Adrenal gland (tissue), 5 donors: Measurements from ENCODE around the gene KRTAP9-3.
"Not testable (repeated sequence)": the region's sequence is repeated elsewhere in the genome, so short reads cannot be mapped to it uniquely, and the experiment has no call there.

Experiments used
- CTCF ChIP-seq, 6 experiments: fragments of 450-650 bp in 4 of 6; fragments of 200-600 bp in 2 of 6; sonication (generic) in 1 of 6; IDR thresholded peaks; 1 replicate in 5 of 6; 2 replicates in 1 of 6; pipeline versions ENCODE4 v1.5.1 to v1.8.0; 2016 to 2021; ENCODE audit warnings: antibody characterized with exemption in 6 of 6, mild to moderate bottlenecking in 2 of 6, moderate library complexity in 1 of 6
- POLR2A ChIP-seq, 2 donors: fragments of 450-650 bp; IDR thresholded peaks; one replicate each; pipeline ENCODE4 v1.6.1; 2017; ENCODE audit warnings: antibody characterized with exemption in 2 of 2, mild to moderate bottlenecking in 2 of 2, moderate library complexity in 1 of 2
- donor health status: DM: no; HTN: no; CAD: no.

GRCh38 chr17:41232399-41233105 lies at the start of gene KRTAP9-3:
- not testable (repeated sequence) for TF ChIP-seq POLR2A, CTCF (IDR thresholded peaks at IDR 0.05)
